GM23338 (cell line): ENCODE data around the gene EML4.

Experiments used
- CREB1 ChIP-seq: fragments of 250-450 bp; sonication (Bioruptor Pico); IDR thresholded peaks from 2 replicates; pipeline ENCODE4 v1.5.0; 2020; ENCODE audit warnings: low read depth, mild to moderate bottlenecking, moderate library complexity
- CTCF ChIP-seq, 2 experiments: fragments of 200-600 bp in 1 of 2; sonication (generic) in 1 of 2; conservative IDR thresholded peaks; 2 replicates each; pipeline versions ENCODE4 v1.5.1 to v1.6.1; 2016 to 2017; ENCODE audit warnings: antibody characterized with exemption in 2 of 2, low read depth in 2 of 2, mild to moderate bottlenecking in 2 of 2, moderate library complexity in 1 of 2
- ETS1 ChIP-seq: IDR thresholded peaks from 2 replicates; pipeline ENCODE4 v1.6.1; 2016; ENCODE audit warnings: antibody characterized with exemption
- EZH2 ChIP-seq: fragments of 200-600 bp; sonication (generic); IDR thresholded peaks from one replicate; pipeline ENCODE4 v1.8.0; 2017; ENCODE audit warnings: antibody characterized with exemption, mild to moderate bottlenecking, low read depth; ENCODE audit not compliant: unreplicated experiment
- EZH2phosphoT487 ChIP-seq: fragments of 200-600 bp; sonication (generic); IDR thresholded peaks from one replicate; pipeline ENCODE4 v1.8.1; 2018; ENCODE audit warnings: antibody characterized with exemption; ENCODE audit not compliant: unreplicated experiment
- JUNB ChIP-seq: IDR thresholded peaks from one replicate; pipeline ENCODE4 v1.6.1; 2016; ENCODE audit warnings: antibody characterized with exemption; ENCODE audit not compliant: unreplicated experiment
- NANOG ChIP-seq: IDR thresholded peaks from 2 replicates; pipeline ENCODE4 v1.6.1; 2016; ENCODE audit warnings: antibody characterized with exemption, borderline replicate concordance
- POLR2AphosphoS5 ChIP-seq: IDR thresholded peaks from 2 replicates; pipeline ENCODE4 v1.6.1; 2016; ENCODE audit warnings: antibody characterized with exemption, low read depth
- REST ChIP-seq: IDR thresholded peaks from one replicate; pipeline ENCODE4 v1.6.1; 2018; ENCODE audit warnings: antibody characterized with exemption; ENCODE audit not compliant: unreplicated experiment
- STAT1 ChIP-seq: IDR thresholded peaks from one replicate; pipeline ENCODE4 v1.6.1; 2016; ENCODE audit warnings: antibody characterized with exemption; ENCODE audit not compliant: unreplicated experiment
- ZNF114 ChIP-seq: fragments of 250-450 bp; sonication (Bioruptor Pico); IDR thresholded peaks from 2 replicates; pipeline ENCODE4 v1.5.0; 2020; ENCODE audit warnings: mild to moderate bottlenecking, moderate library complexity
- ZNF331 ChIP-seq: fragments of 250-450 bp; sonication (Bioruptor Pico); IDR thresholded peaks from 2 replicates; pipeline ENCODE4 v1.5.0; 2020; ENCODE audit warnings: low read depth, mild to moderate bottlenecking, moderate library complexity
- ZNF462 ChIP-seq: fragments of 250-450 bp; sonication (Bioruptor Pico); IDR thresholded peaks from 2 replicates; pipeline ENCODE4 v1.5.0; 2020; ENCODE audit warnings: mild to moderate bottlenecking, moderate library complexity

- TF ChIP-seq CTCF (conservative IDR thresholded peaks at IDR 0.05; ENCODE audit: low read depth in 2 of 2): no peak
- TF ChIP-seq EZH2: no peak
- TF ChIP-seq POLR2AphosphoS5: no peak
- no peak for TF ChIP-seq CREB1 (CRISPR knock-in tag)
- TF ChIP-seq REST: no peak
- TF ChIP-seq ETS1: no peak
- no peak for TF ChIP-seq ZNF114 (CRISPR knock-in tag)
- TF ChIP-seq STAT1: no peak
- no peak for TF ChIP-seq EZH2phosphoT487
- no peak for TF ChIP-seq JUNB
- TF ChIP-seq NANOG: no peak
- no peak for TF ChIP-seq ZNF331
- no peak for TF ChIP-seq ZNF462
These were observed 202.7 kb downstream of the EML4 start for GRCh38 chr2:42371611-42372473.
